GM18867 (cell line): ENCODE measurements around the gene CHRNG.

Experiments used
- ATAC-seq: cut with Tn5 transposase; IDR thresholded peaks from one replicate; pipeline ENCODE4 v1.9.1; 2021; ENCODE audit warnings: mild to moderate bottlenecking, moderate library complexity; ENCODE audit not compliant: unreplicated experiment

CHRNG gene, protein sequence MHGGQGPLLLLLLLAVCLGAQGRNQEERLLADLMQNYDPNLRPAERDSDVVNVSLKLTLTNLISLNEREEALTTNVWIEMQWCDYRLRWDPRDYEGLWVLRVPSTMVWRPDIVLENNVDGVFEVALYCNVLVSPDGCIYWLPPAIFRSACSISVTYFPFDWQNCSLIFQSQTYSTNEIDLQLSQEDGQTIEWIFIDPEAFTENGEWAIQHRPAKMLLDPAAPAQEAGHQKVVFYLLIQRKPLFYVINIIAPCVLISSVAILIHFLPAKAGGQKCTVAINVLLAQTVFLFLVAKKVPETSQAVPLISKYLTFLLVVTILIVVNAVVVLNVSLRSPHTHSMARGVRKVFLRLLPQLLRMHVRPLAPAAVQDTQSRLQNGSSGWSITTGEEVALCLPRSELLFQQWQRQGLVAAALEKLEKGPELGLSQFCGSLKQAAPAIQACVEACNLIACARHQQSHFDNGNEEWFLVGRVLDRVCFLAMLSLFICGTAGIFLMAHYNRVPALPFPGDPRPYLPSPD

DNA sequence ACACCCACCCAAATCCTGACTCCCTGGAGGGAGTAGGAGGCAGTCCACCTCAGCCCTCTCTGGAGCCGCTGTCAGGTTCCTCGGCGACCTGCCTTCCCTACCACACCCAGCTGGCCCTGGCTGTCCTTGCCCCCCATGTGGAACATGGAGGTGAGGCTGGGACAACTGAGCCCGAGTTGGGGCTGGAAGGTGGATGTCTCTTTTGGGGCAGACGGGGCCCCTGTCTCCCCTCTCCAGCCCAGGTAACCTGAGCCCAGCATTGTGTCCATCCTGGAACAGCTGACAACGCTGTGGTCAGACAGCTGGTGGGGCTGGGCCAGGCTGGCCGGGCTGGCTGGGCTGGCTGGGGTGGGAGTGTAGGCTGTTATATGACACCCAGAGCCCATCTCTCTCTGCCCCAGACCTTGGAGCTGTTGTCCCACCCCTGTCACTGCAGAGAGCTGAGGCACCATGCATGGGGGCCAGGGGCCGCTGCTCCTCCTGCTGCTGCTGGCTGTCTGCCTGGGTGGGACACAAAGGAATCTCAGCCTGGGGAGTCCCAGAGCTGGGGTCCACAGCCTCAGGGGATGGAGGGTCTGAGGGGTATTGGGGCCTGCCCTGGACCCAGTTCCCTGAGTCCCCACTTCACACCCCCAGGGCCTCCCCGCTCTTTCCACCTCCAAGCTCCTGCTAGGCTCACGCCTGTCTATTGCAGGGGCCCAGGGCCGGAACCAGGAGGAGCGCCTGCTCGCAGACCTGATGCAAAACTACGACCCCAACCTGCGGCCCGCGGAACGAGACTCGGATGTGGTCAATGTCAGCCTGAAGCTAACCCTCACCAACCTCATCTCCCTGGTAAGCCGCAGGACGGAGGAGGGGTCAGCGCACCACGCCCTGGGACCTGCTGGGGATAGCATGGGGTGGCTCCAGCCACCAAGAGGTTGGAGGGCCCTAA lies at the start of gene CHRNG:
CHRNG (plus strand) TSS at position 395 of the 934 bp plus-strand sequence; CDS start at position 451, 56 bp downstream.
- ATAC-seq, result no peak

DNA sequence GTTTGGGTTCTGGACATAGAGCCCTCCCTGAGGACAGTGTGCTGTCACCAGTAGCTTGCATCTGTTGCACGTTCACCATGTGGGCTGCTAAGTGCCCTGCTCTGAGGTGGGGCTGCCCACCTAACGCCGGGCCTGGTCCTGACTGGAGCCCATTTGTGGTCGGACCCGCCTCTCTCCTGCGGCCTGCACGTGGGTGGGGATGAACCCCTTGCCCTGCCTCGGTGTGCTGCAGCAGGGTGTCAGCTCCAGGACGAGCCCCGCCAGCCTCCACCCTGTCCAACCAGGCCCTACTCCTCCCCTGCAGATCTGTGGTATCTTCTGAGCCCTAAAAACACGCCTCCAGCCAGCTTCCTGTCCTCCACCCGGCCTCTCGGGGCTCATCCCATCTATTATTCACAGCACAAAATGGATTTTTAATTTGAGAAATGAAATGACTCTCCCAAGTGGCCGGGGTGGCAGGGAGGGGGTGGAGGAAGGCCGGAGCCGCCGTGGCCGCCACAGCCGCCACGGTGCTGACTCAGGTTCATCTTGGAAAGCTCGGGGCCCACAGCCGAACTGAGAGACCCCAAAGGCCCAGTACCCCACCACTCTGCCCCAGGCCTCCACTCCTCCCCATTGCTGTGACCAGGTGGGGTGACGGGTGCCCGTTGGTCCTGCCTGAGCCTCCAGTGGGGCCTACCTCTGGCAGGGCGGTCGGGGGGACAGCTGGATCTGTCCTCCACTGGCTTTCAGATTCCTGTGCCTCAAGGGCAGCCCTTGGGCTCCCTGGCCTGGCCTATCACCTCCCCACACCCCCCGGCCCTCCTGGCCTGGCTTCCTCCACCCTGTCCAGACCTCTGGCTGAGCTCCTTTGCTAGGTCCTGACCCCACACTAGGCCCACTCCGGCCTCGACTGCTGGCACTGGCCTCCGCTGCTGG lies 49.0 kb upstream of the CHRNG start:
- ATAC-seq, result no peak

DNA sequence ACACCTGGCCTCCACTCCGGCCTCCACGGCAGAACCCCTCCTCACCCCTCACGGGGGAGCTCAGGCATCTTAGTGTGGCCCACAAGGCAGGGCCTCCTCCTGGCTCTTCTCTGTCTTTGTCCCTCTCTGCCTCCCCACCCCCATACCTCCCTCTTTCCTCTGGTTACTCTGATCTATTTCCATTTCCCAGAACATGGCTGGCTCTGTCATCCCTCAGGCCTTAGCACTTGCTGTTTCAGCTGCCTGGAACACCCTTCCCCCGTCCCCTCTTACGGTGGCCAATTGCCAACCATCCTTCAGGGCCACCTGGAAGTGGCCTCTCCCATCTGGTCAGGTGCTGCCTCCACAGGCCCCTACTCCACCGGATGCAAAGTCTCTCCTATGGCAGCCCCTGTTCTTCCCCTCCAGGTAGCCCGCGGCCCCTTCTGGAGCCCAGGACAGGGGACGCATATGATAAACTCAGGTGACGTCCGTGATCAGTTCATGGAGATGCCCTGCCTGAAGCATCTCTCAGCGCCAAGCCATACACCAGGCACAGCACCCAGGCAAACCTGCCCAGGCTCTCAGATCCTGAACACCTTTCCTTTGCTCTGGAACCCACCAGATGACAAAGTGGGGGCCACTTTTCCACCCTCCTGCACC lies 48.2 kb upstream of the CHRNG start:
- ATAC-seq, result no peak

DNA sequence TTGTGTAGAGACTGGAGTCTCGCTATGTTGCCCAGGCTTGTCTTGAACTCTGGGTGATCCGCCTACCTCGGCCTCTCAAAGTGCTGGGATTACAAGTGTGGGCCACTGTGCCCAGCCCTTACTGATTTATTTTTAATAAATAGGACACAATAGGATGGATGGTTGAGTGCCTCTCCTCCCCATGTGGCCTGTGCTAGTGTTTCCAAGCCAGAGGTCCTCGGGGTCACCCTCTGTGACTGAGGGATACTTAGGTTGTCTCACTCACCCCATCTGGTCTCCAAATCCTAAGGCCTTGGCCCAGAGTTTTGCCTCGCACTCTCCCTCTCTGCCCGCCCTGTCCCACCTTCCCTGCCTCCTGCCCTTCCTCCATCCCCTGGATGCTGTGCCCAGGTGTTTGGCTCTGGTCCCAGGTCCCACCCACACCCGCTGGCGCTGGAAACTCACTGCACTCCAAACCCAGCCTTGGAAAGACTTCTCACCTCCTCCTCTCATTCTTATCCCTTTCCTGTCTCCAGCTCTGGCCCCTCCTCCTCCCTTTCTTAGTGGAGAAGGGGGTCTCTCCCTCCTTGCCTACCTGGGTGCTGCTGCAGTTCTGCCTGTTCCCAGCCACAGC lies 47.1 kb upstream of the CHRNG start:
- ATAC-seq, result no peak

DNA sequence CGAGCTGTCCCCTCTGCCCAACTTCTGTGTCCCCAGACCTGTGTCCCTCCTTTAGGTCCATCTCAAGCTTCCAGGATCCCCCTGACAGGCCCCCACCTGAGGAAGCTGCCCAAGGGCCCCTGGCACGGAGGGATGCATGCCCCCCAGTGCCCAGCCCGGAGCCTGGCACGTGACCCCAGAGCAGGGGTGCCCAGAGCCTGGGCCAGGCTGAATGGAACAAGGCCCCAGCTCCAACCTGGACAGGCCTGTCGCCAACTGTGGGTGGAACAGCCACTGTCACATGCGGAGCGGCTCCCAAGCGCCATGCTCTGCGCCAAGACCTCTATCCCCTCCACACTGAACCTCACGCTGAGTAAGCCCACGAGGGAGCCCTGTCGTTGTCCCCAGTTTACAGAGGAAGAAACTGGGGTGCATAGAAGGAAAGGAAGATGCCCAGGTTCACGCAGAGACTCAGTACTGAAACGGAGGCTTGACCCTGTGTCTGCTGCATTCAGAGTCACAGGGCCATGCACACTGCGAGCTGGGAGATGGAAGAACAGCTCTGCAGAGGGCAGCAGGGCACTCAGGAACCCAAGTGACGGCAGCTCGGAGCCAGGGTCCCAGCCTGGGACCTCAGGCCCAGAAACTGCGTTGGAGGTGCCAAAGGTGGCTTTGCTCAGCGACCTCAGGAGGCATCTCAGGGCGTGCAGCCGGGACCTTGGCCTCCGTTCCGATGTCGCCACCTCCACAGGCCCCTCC lies 46.4 kb upstream of the CHRNG start:
- no peak for ATAC-seq

DNA sequence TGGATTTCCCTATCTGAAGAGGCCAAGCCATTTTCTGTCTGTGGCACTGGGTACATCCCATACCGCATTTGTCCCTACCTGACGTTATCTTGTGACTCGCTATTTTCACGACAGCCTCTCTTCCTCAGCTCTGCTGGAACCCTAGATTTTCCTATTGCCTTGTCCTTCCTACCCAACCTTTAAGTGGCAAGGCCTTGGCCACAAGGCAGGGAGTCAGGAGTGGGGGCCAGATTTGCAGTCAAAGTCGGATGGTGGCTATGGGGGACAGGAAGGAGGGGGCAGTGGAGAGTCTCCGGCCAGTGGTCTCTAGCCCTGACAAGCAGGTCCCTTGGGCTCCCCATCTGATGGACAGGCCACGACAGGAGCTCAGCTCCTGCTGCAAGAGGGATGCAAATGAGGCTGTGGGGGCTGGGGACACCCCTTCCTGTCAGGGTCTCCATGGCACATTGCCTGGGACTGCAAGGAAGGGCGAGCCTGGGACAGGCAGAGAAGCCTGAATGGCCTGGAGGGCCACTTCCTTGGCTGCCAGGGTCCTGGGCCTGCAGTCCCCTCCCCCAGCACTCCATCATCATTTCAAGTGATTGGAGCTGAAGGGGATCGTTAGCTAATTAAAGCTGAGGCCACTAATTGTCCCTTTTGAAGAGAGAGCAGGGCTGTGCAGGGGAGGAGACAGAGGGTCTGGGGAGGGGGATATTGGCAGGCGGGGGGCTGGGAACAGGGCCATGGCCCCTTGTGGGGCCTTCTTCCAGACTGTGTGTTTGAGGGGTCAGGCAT lies 45.6 kb upstream of the CHRNG start:
- ATAC-seq, result no peak

DNA sequence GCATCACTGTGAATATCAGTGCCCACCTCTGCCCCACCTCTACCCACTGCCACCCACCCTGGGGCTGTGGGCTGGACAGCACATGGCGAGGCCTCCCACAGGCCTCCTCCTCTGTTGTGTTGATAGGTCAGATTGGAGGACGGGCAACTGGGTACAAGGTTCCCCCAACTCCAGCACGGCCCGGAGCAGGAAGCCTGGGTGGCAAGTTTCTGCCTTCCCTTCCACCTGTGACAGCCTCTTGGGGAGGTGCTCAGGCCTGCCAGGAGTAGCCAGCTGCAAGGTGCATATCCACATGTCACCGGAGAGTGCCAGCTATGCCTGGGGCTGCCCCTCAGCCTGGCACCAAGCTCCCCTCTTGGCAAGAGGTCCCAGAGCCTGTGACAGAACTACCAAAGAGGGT lies 45.0 kb upstream of the CHRNG start:
- no peak for ATAC-seq

DNA sequence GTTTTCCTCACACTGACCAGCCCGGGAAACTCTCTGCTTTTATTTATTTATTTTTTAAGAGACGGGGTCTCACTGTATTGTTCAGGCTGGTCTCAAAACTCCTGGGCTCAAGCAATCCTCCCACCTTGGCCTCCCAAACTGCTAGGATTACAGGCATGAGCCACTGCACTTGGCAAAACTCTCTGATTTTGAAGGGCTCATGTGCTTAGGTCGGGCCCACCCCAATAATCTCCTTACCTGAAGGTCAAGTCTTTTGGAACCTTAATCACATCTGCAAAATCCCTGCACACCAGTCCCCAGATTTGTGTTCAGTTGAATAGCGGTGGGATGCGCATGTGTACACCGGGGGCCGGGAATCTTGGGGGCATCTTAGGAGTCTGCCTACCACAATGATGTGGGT lies 44.2 kb upstream of the CHRNG start:
- ATAC-seq, result no peak

DNA sequence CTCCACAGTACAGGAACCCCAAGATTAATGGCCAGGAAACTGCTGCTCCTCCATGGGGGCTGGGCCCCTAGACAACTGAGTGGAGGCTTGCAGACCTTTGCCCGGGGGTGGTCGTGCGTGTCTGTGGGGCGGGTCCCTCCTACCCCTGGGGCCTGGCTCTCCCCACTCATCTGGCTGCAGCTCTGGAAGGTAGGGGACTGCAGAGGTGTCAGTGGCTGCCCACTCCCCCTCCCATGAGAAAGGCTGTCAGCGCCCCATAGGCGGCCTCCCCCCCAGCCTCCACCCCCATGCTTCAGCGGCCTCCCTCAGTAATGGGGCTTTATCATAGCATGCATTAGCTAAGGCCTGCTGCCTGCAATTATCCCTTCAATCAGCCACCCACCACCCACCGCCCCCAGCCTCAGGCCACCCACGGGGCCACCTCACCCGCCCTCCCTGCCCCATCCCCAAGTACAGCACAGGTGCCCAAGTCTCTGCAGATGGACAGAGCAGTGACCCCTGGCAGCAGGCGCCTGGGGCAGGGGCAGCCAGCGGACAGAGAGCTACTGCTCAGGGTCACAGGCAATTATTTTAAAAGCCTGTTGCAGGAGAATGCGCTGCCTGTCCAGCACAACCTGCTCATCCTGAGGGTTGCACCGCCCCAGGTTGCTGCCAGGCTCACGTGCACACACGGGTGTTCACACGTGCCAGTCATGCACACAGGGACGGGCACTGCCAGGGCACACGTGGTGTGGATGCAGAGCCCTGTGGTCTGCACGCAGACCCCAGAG lies 42.8 kb upstream of the CHRNG start:
- ATAC-seq, result no peak

DNA sequence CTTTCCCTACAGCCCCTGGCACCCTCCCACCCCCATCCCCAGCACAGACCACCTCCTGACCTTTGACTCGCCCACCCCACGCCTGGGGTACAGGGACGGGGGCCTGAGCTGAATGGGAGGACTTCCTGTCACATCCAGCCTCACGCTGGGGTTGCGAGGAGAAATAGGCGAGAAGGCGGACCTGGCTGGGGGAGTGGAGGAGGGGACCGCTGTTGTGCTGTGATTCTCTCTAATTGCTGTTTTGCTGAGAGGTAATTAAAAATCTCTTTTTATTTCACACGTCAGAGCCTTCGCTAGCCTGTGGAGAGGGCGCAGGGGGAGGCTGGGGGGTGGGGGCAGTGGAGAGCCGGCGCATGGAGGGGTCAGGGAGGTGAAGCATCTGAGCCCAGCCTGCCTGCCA lies 42.1 kb upstream of the CHRNG start:
- no peak for ATAC-seq

DNA sequence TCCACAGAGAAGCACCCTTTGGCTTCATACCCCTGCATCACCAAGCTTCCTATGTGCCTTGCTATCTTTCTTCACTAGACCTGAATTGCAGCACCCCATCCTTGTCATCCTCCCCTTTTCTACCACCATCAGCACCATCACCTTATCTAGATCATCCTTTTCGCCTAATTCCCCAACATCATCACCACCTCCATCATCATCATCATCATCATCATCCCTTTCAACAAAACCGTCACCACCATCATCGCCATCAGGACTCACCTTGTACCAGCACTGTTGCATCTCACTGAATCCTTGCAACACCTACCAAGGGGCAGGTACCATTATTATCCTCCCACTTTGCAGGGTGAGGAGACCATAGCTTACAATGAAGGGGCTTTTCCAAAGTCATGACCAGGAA lies 41.0 kb upstream of the CHRNG start:
- ATAC-seq, result no peak

DNA sequence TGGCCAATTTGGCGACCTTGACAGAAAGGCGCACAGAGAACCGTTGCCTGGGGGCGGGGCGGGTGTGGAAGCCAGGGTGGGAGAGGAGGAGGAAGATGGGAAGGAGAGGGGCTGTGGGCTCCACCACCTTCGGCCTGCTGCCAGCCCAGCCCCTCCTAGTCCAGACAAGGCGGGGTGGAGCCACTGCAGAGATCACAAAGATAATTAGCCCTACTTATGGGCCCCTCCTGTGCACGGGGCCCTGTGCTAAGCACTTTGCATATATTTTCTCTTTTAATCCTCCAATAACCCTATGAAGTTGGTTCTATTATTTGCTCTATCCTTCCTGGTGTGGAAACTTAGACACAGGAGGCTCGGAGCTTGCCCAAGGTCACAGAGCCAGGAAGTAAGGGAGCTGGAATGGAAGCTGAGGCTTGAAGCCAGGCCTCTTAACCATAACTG lies 38.1 kb upstream of the CHRNG start:
- no peak for ATAC-seq

DNA sequence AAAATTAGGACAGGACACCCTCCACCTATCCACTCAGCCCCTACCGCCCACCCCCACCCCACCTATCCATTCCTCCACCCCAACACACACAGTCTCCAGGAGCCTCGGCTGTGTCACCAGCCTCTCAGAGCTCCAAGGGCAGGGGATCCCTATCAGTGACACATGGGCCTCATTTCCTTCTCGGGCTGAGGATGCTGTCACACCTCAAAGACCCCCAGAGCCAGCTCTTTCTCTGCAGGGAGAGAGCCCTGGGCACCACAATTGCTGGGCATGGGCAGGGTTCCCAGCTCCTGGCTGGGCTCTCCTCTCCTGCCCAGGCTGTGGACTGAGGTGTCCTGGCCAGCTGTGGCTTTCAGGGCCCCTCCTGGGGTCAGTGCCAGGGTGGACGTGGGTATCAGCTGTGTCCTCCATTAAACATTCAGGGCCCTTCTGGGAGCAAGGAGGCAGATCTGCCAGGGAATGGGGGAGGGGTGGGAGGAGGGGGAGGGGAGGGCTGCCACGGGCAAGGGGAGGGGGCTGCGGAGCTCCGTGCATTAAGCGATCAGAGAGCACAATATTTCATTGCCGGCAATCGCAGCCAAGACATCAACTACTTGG lies 37.6 kb upstream of the CHRNG start:
- no peak for ATAC-seq

DNA sequence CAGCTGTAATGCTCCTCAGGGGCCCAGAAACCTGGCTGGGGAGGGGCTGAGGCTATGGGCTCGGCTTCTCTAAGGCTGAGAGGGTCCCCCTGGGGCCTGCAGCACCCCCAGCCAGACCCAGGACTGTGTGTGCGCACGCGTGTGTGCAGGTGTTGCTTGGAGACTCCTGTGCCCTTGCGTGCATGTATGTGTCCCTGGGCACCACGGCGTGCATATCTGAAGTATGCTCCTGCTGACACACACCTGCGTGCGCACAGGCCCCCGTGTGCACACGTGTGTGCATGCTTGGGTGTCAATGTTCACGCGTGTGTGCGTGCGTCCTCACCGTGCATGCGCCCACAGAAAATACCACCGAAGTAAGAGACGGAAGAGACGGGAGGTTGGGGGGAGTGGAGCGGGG lies 37.0 kb upstream of the CHRNG start:
- ATAC-seq, result no peak

DNA sequence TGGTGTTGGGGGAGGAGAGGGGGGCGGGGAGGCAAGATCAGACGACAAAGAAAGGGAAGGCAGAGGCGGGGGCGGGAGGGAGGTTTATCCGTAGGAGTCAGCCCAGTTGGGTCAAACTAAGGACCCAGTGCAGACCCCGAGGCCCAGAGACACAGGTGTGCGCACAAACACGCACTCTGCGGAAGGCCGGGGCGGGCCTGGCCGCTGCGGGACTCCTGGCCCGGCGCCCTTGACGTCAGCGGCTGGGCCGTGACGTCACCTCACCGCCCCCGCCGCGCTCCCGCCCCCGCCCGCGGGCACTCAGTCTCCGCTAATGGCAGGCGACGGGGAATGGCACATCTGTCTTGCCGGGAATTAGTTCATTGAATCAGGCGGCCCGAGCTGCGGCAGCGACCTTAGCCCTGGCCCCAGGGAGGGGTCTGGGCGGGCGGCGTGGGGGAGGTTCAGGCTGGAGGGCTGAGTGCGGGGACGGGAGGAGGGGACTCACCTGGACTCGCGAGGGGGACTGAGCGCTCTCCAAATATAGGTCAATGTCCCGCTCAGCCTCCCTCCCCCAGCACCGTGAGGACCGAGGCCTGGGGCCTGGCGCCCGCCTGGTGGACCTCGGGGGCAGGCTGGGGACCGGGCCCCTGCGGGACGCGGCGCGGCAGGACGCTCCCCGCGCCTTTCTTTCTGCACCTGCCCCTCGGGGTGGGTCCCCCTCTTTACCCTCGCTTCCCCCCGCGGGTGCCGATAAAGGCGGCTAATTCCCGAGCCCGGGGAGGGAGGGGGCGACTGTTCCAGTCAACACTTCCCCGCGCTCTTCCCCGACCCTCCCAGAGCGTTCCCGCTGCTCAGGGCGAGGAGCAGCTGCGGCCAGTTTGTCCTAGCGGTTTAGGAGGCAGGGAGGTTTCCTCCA lies 36.3 kb upstream of the CHRNG start:
- ATAC-seq, result no peak

DNA sequence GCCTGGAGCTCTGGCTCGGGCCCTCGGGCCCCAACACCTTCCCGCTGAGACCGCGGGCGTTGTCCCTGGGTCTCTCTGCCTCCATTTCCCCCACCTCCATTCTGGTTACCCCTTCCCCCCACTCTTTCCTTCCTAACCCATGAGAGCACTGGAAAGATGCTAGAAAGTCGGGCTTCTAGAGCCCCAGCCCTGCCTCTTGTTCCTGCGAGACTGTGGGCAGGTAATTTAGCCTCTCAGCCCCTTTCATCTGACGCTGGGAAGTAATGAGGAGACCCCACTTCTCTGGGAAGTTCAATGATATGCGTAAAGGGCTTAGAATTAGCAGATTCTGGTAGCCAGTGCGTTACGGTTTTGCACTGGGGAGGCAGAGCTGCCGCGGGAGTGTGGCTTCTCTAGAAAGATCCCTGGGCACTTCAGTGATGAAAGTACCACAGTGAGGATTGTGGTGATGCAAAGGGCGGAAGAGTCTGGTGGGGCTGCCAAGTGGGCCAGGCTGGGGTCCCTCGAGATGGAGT lies 35.6 kb upstream of the CHRNG start:
- no peak for ATAC-seq
